Measurements from ENCODE around the gene GFRA4.

The GFRA4 gene

DNA sequence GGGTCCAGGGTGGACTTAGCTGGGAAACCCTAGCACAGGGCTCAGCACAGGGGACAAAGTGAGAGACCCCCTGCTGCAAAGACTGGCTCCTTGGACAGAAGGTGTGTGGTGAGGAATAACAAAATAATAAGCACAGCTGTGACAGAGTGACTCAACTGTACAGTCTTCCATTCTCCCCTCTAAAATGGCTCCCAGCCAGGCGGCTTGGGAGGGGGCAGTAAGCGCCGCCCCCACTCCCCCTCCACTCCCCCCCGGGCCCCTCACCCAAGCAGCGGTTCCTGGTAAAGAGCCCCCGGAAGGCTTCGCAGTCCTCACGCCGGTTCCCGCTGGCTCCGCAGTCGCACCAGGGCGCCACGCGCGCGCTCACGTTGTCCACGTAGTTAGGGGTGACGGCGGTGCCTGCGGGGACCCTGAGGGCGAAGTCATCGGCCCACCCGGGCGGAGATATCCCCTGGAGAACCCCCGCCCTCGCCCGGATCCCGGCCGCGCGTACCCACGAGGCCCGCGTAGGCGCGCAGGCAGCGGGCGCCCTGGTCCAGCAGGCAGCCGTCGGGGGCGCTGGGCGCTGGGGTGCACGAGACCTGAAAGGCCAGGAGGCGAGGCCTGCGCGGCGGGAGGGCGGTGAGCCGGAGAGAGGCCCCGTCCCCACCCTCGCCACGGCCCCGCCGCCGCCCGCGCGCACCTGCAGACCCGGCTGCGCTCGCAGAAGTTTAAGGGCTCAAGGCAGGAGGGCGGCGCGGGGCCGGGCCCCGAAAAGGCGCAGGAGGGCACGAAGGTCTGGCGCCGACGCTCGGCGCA lies 2.7 kb downstream of the GFRA4 start:
- no peak overlapping the region for H3K4me3 ChIP-seq (ENCODE audit: low read length)
- DNase-seq (ENCODE audit: low read depth, low spot score): no peak

DNA sequence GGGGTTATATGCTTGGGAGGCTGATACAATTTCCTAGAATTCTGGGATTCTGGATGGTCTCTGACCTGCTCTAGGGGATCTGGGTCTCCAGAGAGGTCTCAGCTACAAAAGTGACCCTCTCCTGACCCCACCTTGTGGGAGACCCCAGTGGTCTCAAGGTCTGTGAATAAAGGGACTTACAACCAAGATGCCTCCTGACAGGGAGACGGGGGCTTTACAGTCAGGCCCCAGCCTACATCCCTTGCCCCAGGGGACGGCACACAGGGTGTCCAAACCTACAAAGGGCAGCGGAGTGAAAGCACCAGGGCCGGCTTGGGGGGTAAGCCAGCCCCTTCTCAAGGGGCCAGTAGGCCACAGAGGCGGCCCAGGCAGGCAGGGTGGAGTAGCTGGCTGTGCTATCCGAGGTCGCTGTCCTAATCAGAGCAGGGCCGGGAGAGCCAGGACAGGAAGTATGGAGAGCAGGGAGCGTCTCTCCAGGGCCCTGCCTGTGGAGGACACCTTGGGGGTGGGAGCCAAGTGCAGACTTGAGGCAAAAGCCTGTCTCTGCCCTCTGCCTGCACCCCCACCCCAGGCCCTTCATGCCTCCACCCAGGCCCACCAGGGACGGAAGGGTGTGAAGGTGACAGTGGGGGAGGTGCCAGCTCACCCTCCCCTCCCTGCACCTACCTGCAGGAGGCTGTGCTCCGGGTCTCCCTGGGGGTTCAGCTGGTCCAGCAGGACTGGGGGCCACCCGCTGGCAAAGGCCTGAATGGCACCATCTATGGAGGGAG lies 3.5 kb downstream of the GFRA4 start:
- DNase-seq (ENCODE audit: low read depth, low spot score): no peak
- no peak overlapping the region for H3K4me3 ChIP-seq (ENCODE audit: low read length)

DNA sequence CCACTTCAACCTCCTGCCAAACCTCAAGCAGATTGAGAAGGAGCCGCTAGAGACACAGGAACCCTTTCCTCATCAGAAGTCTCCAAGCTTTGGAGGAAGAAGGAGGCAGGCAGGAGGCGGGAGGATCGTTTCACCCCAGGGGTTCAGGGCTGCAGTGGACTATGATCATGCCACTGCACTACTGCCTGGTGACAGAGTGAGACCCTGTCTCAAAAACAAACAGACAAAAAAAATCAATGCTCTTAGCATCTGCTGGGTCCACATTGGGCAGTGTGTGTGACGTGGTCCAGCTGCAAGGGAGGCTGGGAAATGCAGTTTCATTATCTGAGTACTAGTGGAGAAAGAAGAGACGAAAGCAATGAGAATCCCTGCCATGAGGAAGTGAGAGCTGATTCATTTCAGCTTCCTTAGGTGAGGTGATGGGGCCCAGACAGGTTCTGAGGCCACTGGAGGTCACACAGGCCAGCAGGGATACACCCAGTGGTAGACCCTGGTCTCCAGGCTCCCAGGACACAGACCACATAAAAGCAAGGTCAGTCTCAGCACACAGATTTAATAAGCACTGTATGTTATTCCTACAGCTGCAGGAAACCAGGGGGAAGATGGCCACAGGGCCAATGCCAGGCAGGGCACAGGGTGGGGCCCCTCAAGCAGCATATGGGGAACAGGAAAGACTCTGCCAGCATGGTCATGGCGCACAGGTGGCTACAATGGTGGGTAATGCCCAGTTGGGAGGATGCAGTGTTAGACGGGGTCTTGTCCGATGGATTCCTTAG lies 4.3 kb downstream of the GFRA4 start:
- DNase-seq (ENCODE audit: low read depth, low spot score): no peak
- H3K4me3 ChIP-seq (ENCODE audit: low read length): no peak overlapping the region

DNA sequence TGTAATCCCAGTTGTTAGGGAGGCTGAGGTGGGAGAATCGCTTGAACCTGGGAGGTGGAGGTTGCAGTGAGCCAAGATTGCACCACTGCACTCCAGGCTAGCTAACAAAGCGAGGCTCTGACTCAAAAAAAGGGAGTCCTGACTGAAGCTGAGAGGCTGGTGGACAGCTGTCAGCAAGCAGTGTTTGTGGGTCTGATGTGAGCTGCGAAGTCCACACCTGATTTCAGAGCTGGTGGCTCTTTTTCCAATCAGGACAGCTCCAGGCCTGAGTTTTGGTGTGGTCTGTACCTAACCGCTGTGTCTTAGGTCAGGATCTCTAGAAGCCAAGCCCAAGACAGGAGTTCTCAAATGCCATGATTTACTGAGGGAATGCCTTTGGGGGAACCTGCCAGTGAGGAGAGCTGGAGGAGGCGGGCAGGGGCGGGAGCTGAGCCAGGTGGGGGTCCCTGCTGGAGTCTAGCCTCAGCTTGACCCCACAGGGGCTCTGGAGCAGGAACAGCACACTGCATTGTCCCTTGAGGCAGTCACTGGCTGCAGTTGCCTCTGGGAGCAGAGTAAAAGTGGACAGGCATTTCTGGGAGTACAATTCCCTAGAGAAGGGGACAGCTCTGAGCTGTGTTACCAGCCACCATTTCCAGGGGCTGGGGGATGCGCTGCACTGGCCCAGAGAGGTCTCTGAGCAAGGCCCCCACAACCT lies 5.0 kb downstream of the GFRA4 start:
- no peak for DNase-seq (ENCODE audit: low read depth, low spot score)
- no peak overlapping the region for H3K4me3 ChIP-seq (ENCODE audit: low read length)

DNA sequence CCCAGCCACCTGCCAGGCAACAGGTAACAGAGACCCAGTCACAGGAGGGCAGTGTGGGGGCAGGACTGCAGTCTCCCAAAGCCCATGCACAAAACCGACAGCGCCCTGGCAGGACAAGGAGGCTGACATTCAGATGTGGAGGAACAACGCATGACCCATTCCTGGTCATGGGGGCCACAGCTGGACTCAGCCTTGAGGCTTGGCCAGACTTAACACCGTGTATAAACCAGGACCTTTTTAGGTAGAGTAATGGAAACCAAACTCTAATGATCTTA lies 8.1 kb downstream of the GFRA4 start:
- no peak overlapping the region for H3K4me3 ChIP-seq (ENCODE audit: low read length)
- DNase-seq (ENCODE audit: low read depth, low spot score): no peak

DNA sequence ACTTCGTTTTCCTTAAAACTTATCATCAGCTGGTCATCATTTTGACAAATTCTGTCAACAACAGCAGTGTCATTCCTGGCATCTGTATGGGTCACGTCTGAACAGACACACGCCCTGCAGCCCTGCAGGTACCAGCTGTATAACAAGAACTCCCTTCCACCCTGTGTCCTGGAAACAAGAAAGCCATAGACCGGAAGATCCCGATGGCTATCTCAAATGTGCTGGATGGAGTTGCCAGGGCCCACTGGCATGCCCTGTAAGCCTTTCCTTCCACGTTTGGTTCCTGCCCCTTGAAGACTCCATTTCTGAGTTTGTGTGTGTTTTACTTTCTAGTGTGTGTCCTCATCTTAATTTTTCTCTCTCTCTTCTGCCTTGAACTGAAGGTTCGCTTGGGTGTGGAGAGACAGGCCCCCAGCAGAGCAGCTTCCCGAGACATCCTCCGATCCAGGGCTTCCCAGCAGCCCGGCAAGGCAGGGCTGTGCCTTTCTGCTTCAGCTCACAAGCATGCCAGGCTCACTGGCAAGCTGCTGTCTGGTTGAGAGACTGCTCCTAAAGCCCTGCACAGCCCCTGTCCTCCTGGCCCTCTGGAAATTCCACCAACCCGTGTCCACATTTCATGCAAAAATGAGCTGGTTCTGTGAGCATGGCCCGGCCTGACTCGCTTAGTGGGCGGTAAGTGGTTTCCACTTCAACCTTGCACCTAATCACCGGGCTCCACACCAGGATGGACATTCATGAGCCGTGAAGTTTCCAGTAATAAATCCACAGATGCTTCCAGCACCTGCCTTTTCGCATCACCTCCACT lies 8.7 kb downstream of the GFRA4 start:
- DNase-seq (ENCODE audit: low read depth, low spot score): no peak
- no peak overlapping the region for H3K4me3 ChIP-seq (ENCODE audit: low read length)

DNA sequence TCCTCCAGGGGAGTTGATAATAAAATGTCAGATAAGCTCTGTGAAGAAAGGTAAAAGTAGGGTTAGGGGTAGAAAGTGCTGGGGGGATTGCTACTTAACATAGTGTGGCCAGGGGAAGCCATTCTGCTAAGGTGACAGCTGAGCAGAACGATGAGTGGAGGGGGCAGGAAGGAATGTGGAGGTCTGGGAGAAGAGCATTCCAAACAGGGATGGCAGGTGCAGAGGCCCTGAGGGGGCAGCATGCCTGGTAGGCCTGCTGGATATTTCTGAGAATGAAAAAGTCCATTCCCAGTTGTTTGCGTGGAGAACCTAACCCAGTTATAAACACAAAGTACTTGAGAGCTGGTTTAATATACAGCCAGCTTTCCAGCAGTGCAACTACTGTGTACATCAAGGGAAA lies 9.3 kb downstream of the GFRA4 start:
- DNase-seq (ENCODE audit: low read depth, low spot score): no peak
- H3K4me3 ChIP-seq (ENCODE audit: low read length): no peak overlapping the region

DNA sequence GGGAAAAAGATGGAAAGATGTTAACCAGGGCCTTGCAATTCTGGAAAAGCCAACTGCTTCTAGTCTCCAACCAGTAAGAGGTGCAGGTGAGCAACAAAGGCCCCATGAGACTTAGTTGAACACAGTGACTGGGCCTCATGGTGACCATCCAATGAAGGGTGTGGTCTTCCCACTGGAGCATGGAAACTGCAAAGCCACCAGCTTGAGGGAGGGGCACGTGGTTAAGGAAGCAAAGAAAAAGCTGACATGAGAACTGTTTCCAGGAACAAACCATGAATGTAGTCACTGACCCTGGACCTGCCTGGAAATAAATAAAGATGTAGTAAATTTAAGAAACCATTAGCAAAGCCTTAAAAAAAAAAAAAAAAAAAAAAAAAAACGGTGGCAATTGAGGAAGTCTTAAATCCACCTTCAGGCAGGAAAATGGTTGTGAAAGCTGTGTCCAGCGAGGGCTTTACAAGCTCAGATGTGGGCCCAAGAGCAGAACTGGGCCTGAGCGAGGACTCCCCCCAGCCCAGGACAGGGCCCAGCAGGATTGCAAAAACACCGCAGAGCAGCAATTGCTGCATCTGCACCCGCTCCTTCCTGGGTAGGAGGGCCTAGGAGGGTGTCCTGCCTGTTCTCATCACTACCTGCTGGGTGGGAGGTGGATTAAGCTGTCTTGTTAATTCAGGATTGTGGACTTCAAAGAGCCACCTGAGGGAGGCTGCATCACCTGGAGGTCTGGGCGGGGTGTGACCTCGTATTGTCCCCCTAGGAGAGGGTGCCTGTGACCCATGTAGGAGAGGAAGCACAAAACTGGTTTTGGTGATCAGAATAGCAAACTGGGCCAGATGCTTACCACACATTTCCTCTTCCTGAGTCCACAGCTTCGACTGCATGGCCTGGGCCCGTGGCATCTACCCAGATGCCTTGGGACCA lies 10.3 kb downstream of the GFRA4 start:
- H3K4me3 ChIP-seq (ENCODE audit: low read length): no peak overlapping the region
- no peak for DNase-seq (ENCODE audit: low read depth, low spot score)

DNA sequence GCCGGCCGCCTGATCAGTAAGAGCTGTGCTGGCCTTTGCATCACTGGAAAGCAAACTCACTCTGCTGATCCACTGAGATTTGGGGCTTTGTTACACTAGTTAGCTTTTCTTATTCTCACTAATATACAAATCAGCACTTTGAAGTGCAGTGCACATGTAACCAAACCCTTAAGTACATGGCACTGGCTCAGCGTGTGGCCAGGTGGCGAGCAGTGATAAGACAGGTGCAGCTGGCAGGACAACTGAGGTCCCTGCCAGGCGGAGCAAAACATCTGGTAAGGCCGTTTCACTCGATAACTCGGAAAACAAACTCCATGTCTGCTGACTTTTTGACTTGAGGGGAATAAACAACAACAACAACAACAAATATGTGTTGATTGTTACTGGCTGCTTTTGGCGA lies 11.0 kb downstream of the GFRA4 start:
- H3K4me3 ChIP-seq (ENCODE audit: low read length): no peak overlapping the region; the same call in 1 of the 2 replicates
- peak; percentile 92 for DNase-seq (ENCODE audit: low read depth, low spot score)

DNA sequence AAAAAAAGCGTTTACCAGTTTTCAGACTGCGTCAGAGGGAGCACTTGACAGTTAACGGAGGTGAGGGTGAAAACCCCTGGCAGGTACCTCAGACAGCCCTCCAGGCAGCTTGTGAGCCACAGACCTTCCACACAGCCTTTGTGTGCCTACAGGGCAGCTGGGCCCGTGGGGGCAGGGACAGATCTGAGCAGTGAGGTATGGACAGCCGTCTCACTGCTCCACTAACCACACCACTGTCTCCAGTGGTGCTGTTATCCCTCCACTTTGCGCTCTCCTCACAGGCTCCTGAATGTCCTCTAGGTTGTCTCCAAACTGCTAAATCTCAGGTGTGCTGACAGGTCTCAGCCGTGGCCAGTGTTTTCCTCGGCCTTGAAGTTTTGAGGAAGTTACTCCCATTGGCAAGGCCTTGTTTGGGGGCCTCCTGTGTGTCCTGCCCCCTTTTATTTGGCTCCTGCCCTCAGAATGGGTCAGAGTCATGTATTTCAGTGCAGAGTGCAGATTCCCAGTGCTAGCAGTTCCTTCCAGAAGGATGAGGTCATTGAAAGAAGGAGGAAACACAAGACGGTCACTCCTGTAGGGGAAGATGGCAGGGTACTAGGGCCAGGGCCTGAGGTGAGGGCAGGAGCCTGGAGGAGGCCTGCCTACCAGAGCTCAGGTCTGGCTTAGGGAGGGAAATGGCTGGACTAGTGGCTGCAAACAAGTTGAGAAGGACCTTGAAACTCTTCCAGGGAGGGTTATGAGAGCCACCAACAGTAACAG lies 11.8 kb downstream of the GFRA4 start:
- no peak overlapping the region; the same call in 1 of the 2 replicates for H3K4me3 ChIP-seq (ENCODE audit: low read length)
- DNase-seq (ENCODE audit: low read depth, low spot score): peak; percentile 46

DNA sequence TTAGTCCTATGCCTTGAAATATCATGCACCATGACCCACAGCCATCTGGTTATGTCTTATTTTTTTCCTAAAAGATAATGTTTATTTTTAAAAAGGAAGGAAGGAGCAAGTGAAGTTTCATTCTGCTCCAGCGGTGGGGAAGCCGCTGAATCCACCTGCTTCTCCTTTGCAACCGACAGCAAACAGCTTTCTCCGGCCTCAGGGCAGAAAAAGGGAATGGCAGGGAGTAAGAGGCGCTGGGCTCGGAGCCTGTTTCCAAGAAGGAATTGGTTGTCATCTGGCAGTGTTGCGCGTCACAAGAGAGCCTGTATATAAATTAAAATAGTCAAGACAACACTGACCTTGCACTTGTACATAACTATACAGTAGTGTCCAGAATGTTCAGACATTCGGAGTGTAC lies 14.2 kb downstream of the GFRA4 start:
- no peak for DNase-seq (ENCODE audit: low read depth, low spot score)
- no peak overlapping the region for H3K4me3 ChIP-seq (ENCODE audit: low read length)

DNA sequence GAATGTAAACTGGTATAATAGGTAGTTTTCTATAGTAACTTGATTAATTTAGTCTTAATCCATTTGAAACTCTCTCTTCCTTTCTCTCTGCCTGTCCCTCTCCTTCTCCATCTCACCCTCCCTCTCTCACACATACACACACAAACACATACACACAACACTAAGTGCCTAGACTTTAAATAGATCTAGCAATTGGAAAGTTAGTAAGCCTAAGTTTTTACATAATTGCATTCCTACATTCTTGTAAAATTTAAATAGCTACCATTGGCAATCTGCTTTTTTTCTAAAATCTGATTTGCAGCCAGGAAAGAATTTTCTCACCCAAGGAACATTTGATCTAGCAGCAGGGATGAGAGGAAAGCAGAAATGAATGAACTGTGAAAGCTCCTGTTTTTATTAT lies 15.7 kb downstream of the GFRA4 start:
- no peak overlapping the region for H3K4me3 ChIP-seq (ENCODE audit: low read length)
- no peak for DNase-seq (ENCODE audit: low read depth, low spot score)

DNA sequence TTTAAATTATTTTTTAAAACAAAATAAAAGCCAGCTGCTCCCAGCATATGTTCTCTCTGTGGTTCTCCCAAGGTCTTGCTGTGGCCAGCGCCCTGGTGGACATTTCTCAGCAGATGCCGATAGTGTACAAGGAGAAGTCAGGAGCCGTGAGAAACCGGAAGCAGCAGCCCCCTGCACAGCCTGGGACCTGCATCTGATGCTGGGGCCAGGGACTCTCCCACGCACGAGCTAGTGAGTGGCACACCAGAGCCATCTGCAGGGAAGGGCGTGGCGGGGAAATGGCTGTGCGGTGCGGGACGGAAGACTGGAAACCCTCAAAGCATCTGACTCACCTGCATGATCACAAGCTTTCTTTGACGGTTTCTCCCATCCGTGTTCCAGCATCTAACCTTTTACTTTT lies 16.5 kb downstream of the GFRA4 start:
- H3K4me3 ChIP-seq (ENCODE audit: low read length): no peak overlapping the region
- DNase-seq (ENCODE audit: low read depth, low spot score): peak; percentile 73

DNA sequence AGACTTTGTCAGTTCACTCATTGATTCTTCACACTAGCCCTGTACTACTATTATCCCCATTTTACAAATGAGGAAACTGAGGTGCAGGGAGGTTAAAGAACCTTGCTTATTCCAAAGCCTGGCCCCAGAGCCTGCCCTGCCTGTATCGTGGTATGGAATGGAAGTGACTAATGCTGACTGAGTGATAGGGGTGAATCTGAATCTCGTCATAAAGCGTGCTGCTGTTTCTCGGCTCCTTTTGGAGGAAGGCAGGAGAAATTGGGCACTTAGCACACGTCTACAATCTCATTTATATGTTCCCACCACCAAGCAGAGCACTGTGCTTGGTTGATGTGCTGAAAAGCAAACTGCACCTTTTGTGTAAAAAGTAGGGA lies 17.1 kb downstream of the GFRA4 start:
- DNase-seq (ENCODE audit: low read depth, low spot score): no peak
- H3K4me3 ChIP-seq (ENCODE audit: low read length): no peak overlapping the region

DNA sequence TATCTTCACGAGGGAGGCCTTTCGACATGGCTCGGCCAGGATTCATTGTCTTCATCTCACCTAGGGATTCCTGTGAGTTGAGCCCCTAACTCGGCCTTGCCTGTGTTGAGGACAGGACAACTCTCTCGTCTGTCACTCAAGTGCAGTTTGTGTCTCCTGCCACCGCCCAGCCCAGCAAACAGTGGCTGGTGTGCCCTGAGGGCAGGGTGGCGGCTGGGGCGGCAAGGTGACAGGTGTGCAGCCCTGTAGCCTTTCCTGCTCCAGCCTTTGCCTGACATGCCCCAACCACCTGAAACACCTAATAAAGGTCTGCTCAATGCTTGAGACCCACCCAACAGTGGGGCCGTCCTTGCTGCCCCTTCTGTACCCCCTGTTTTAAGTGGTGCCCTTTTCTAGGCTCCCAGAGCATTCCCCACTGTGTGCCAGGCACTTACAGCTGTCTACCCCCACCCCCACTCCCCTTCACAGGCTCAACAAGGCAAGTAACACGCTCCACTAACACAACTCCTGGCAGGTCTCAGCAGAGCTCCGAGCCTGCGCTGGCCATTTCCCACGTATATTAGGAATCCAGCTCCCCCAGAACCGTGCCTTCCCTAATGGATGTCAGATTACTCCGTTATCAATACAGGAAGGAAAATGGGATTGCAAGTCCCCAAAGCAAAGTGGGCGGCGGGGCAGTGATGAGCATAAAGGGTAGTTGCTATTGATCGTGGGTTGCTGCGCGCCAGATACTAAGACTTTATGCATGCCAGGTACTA lies 17.7 kb downstream of the GFRA4 start:
- H3K4me3 ChIP-seq (ENCODE audit: low read length): no peak overlapping the region
- DNase-seq (ENCODE audit: low read depth, low spot score): no peak

DNA sequence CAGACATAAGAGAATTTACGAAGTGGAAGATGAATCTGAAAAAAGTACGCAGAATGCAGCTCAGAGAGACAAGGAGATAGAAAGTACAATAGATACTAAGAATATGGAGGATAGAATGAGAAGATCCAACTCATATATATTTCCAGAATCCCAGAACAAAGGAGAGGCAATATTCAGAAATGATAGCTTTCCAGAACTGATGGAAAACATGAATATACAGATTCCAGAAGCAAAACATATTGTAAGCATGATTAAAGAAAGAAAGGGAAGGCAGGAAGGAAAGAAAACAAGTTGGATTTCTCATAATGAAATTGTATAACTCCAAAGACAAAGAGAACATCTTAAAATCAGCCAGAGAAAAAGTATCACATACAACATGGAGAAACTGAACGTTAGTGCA lies 22.9 kb downstream of the GFRA4 start:
- no peak for DNase-seq (ENCODE audit: low read depth, low spot score)
- no peak overlapping the region for H3K4me3 ChIP-seq (ENCODE audit: low read length)

DNA sequence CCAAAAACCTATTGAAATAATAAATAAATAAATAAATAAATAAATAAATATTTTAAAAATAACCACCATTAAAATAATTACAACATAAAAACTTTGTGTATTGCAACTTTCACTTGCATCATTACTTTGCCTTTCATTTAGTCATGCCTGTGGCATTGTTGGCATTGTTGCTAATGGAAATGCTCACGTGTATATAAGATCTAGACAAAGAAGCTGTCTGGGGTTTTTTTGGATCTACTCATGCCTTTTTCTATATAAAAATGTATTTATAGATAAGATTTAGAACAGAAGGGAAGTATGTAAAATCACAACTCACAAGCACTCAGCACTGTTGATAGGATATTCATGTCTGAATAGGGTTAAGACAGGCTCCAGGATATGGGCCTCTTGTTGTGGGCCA lies 27.9 kb downstream of the GFRA4 start:
- no peak for DNase-seq (ENCODE audit: low read depth, low spot score)

More for the DNA sequence above, 27.9 kb downstream of the GFRA4 start:
- H3K4me3 ChIP-seq (ENCODE audit: low read length): no peak overlapping the region

Data from Jurkat, Clone E6-1 (cell line).